Tibial nerve (tissue), 4 donors: ENCODE data around the gene CYFIP2.

ENCODE experiments used
- EP300 ChIP-seq, 2 donors: sonication (generic); formaldehyde crosslinking; IDR thresholded peaks; one replicate each; pipeline ENCODE4 v1.6.1; 2017; ENCODE audit warnings: antibody characterized with exemption in 2 of 2, mild to moderate bottlenecking in 1 of 2
- POLR2A ChIP-seq, 2 donors: fragments of 450-650 bp; IDR thresholded peaks; one replicate each; pipeline ENCODE4 v1.6.1; 2017; ENCODE audit warnings: antibody characterized with exemption in 2 of 2, mild to moderate bottlenecking in 2 of 2, moderate library complexity in 2 of 2
- TF ChIP-seq, protein P1 (sequence below), 5 experiments: fragments of 200-600 bp in 3 of 5; fragments of 450-650 bp in 2 of 5; sonication (generic) in 3 of 5; IDR thresholded peaks; one replicate each; pipeline ENCODE4 v1.5.1; 2016 to 2019; ENCODE audit warnings: antibody characterized with exemption in 5 of 5, mild to moderate bottlenecking in 3 of 5, moderate library complexity in 2 of 5

DNA sequence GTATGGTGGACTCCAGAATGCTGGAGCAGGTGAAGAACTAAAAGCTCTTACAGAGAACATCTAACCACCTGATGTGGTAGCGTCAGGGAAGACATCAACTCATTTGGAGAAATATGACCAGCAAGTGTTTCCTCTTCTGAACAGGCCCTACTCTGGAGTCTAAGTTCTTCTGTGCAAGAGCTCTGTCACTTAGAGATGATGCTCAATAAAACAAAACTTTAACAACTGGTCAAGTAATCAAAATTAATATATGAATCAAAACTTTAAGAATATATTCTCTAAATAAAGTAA lies 85.8 kb downstream of the CYFIP2 start:
- TF ChIP-seq POLR2A (IDR thresholded peaks at IDR 0.05) (no peak), EP300 (IDR thresholded peaks at IDR 0.05) (no peak)
- TF ChIP-seq, protein P1, sequence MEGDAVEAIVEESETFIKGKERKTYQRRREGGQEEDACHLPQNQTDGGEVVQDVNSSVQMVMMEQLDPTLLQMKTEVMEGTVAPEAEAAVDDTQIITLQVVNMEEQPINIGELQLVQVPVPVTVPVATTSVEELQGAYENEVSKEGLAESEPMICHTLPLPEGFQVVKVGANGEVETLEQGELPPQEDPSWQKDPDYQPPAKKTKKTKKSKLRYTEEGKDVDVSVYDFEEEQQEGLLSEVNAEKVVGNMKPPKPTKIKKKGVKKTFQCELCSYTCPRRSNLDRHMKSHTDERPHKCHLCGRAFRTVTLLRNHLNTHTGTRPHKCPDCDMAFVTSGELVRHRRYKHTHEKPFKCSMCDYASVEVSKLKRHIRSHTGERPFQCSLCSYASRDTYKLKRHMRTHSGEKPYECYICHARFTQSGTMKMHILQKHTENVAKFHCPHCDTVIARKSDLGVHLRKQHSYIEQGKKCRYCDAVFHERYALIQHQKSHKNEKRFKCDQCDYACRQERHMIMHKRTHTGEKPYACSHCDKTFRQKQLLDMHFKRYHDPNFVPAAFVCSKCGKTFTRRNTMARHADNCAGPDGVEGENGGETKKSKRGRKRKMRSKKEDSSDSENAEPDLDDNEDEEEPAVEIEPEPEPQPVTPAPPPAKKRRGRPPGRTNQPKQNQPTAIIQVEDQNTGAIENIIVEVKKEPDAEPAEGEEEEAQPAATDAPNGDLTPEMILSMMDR (IDR thresholded peaks at IDR 0.05) = no peak
